ENCODE results near the gene RASA2. TPM values are rescaled to one million over a fixed set of nuclear protein-coding genes. Genes with fewer than 3 reads are reported as not detected.

Gene RASA2
- polyA plus RNA-seq, 1 donor (not counting 4 experiments of a cell fraction or from before 2014, with no cell fraction given), result 10.3 TPM

DNA sequence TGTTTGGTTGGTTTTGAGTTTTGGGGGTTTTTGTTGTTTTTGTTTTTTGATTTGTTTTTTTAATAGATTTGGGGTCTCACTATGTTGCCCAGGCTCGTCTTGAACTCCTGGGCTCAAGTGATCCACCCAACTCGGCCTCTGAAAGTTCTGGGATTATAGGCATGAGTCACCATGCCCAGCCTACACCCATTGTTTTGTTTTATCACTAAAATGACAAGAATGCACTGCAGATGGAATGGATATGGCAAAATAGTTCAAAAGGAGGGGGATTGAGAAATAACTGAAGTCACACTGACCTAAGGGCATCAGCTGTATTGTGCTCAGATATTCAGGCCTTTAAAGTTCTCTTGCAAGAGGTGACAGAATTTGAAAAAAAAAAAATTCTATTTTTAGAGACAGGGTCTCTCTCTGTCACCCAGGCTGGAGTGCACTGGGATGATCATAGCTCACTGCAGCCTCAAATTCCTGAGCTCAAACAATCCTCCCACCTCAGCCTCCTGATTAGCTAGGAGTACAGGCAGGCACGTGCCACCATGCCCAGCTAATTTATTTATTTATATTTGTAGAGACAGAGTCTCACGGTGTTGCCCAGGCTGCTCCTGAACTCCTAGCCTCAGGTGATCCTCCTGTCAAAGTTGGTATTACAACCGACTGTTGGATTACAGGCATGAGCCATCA, 4.4 kb upstream of the RASA2 start:
- no peaks in the 10 kb centered on the region for H3K9me1 ChIP-seq (ENCODE audit: control insufficient read depth, extremely low read depth, insufficient read depth, low read length)
- no peaks in the 10 kb centered on the region for H3K36me3 ChIP-seq (ENCODE audit: control insufficient read depth in 2 of 2, extremely low read depth in 1 of 2, insufficient read depth in 2 of 2, low read length in 2 of 2)
- TF ChIP-seq EZH2 (IDR thresholded peaks at IDR 0.05; ENCODE audit: low read length), result no peak
- TF ChIP-seq, protein P1, sequence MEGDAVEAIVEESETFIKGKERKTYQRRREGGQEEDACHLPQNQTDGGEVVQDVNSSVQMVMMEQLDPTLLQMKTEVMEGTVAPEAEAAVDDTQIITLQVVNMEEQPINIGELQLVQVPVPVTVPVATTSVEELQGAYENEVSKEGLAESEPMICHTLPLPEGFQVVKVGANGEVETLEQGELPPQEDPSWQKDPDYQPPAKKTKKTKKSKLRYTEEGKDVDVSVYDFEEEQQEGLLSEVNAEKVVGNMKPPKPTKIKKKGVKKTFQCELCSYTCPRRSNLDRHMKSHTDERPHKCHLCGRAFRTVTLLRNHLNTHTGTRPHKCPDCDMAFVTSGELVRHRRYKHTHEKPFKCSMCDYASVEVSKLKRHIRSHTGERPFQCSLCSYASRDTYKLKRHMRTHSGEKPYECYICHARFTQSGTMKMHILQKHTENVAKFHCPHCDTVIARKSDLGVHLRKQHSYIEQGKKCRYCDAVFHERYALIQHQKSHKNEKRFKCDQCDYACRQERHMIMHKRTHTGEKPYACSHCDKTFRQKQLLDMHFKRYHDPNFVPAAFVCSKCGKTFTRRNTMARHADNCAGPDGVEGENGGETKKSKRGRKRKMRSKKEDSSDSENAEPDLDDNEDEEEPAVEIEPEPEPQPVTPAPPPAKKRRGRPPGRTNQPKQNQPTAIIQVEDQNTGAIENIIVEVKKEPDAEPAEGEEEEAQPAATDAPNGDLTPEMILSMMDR (optimal IDR thresholded peaks at IDR 0.05 in 1 of 3, IDR thresholded peaks at IDR 0.05 in 1 of 3, conservative IDR thresholded peaks at IDR 0.05 in 1 of 3; ENCODE audit: extremely low read depth in 1 of 3, insufficient read depth in 2 of 3, low read length in 3 of 3), result no peak
- DNase-seq (ENCODE audit: low read depth, low spot score), result peak; percentile 70
- H3K4me3 ChIP-seq (ENCODE audit: control insufficient read depth in 2 of 3, extremely low read depth in 1 of 3, insufficient read depth in 2 of 3, low read depth in 1 of 3, low read length in 3 of 3), result no peak overlapping the region
- H4K20me1 ChIP-seq (ENCODE audit: control insufficient read depth, extremely low read depth, insufficient read depth, low read length), result no peaks in the 10 kb centered on the region
- H2AFZ ChIP-seq (ENCODE audit: control insufficient read depth, low read length), result no peak overlapping the region
- no peaks in the 10 kb centered on the region for H3K9me3 ChIP-seq (ENCODE audit: control insufficient read depth, low read depth, low read length)
- peak; percentile 75 for FAIRE-seq
- dilution Hi-C loops (cut with MboI; ENCODE audit: extremely low pct_ligation_motif_present, low sequenced_read_pairs), result no loop called here
- H3K4me1 ChIP-seq (ENCODE audit: control insufficient read depth, extremely low read depth, insufficient read depth, low read length), result peaks cover 21% of the 10 kb centered on the region
- H3K4me2 ChIP-seq (ENCODE audit: control insufficient read depth, extremely low read depth, insufficient read depth, low read depth, low read length), result no peak overlapping the region
- no peak overlapping the region for H3K27ac ChIP-seq (ENCODE audit: control insufficient read depth, insufficient read depth, low read length)
- no peaks in the 10 kb centered on the region for H3K27me3 ChIP-seq (ENCODE audit: control insufficient read depth, extremely low read depth, insufficient read depth, low read length)
- H3K79me2 ChIP-seq (ENCODE audit: control insufficient read depth, insufficient read depth, low read length), result no peaks in the 10 kb centered on the region
- H3K9ac ChIP-seq (ENCODE audit: control insufficient read depth, extremely low read depth, insufficient read depth, low read length), result no peak overlapping the region

DNA sequence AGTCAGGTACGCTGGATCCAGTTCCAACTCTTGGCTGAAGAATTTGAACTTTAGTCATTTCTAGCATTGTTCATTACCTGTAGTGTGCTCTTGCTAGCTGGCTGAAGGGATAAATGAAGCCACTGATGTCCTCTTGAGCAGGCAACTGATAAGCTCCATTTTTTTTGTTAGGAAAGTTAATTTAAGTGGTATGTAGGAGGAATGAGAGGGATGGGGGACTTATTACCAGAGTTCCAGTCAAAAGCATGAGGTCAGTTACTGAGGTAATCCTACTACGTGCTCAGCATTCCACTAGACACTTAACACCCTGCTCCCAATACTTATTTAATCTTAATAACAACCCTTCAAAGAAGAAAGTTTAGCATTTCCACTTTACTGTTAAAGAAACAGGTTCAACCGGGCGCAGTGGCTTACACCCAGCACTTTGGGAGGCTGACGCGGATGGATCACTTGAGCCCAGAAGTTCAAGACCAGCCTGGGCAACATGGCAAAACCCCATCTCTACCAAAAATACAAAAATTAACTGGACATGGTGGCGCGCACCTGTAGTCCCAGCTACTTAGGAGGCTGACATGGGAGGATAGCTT, 2.0 kb upstream of the RASA2 start:
- Histone ChIP-seq H3K4me3 (ENCODE audit: control insufficient read depth in 2 of 3, extremely low read depth in 1 of 3, insufficient read depth in 2 of 3, low read depth in 1 of 3, low read length in 3 of 3) (no peak overlapping the region), H3K27me3 (ENCODE audit: control insufficient read depth, extremely low read depth, insufficient read depth, low read length) (no peaks in the 10 kb centered on the region), H3K36me3 (ENCODE audit: control insufficient read depth in 2 of 2, extremely low read depth in 1 of 2, insufficient read depth in 2 of 2, low read length in 2 of 2) (no peaks in the 10 kb centered on the region), H3K27ac (ENCODE audit: control insufficient read depth, insufficient read depth, low read length) (no peak overlapping the region), H3K9me1 (ENCODE audit: control insufficient read depth, extremely low read depth, insufficient read depth, low read length) (no peaks in the 10 kb centered on the region), H4K20me1 (ENCODE audit: control insufficient read depth, extremely low read depth, insufficient read depth, low read length) (no peaks in the 10 kb centered on the region), H3K9ac (ENCODE audit: control insufficient read depth, extremely low read depth, insufficient read depth, low read length) (no peak overlapping the region), H2AFZ (ENCODE audit: control insufficient read depth, low read length) (no peak overlapping the region), H3K79me2 (ENCODE audit: control insufficient read depth, insufficient read depth, low read length) (peaks cover 23% of the 10 kb centered on the region), H3K4me1 (ENCODE audit: control insufficient read depth, extremely low read depth, insufficient read depth, low read length) (peaks cover 18% of the 10 kb centered on the region), H3K9me3 (ENCODE audit: control insufficient read depth, low read depth, low read length) (no peaks in the 10 kb centered on the region), H3K4me2 (ENCODE audit: control insufficient read depth, extremely low read depth, insufficient read depth, low read depth, low read length) (no peak overlapping the region)
- TF ChIP-seq, protein P1 (optimal IDR thresholded peaks at IDR 0.05 in 1 of 3, IDR thresholded peaks at IDR 0.05 in 1 of 3, conservative IDR thresholded peaks at IDR 0.05 in 1 of 3; ENCODE audit: extremely low read depth in 1 of 3, insufficient read depth in 2 of 3, low read length in 3 of 3), result no peak
- TF ChIP-seq EZH2 (IDR thresholded peaks at IDR 0.05; ENCODE audit: low read length), result no peak
- no peak for FAIRE-seq
- dilution Hi-C loops (cut with MboI; ENCODE audit: extremely low pct_ligation_motif_present, low sequenced_read_pairs), result no loop called here
- DNase-seq (ENCODE audit: low read depth, low spot score), result no peak
